Fibroblast of skin of left quadriceps (primary cell): ENCODE measurements around the gene CD4.
"Not testable (repeated sequence)": the region's sequence is repeated elsewhere in the genome, so short reads cannot be mapped to it uniquely, and the experiment has no call there.

ENCODE experiments used
- DNase-seq, 2 experiments: peaks; one replicate each; pipeline ENCODE4 v3.0.0-alpha.2; 2013; ENCODE audit warnings: low read depth in 2 of 2

The CD4 gene

GRCh38 chr12:6788972-6789924, at the start of gene CD4:
CD4 (plus strand) TSS chr12:6789528; CDS start chr12:6800139, 10,611 bp downstream.
- no peak for DNase-seq

- DNase-seq, result not testable (repeated sequence)
Observed at GRCh38 chr12:6742080-6742479, 47.2 kb upstream of the CD4 start.

GRCh38 chr12:6742834-6743233, 46.5 kb upstream of the CD4 start:
- no peak for DNase-seq

GRCh38 chr12:6743300-6743699, 46.0 kb upstream of the CD4 start:
- DNase-seq, result not testable (repeated sequence)

GRCh38 chr12:6745741-6746525, 43.4 kb upstream of the CD4 start:
- DNase-seq, result no peak

GRCh38 chr12:6747216-6747615, 42.1 kb upstream of the CD4 start:
- DNase-seq, result no peak

- no peak for DNase-seq
Observed at GRCh38 chr12:6748761-6749160, 40.6 kb upstream of the CD4 start.

- DNase-seq, result no peak
Observed at GRCh38 chr12:6750506-6750905, 38.8 kb upstream of the CD4 start.

- DNase-seq, result no peak
Observed at GRCh38 chr12:6751767-6752166, 37.6 kb upstream of the CD4 start.

GRCh38 chr12:6752167-6752920, 37.0 kb upstream of the CD4 start:
- DNase-seq, result peak; percentile 26 to 32

- peak; percentile 99 for DNase-seq
Observed at GRCh38 chr12:6752921-6753771, 36.2 kb upstream of the CD4 start, which contains the start of gene MLF2. MLF2 (minus strand) TSS chr12:6753141; CDS start chr12:6752334, 807 bp downstream.

- DNase-seq, result no peak
Observed at GRCh38 chr12:6753772-6754356, 35.5 kb upstream of the CD4 start.

GRCh38 chr12:6754411-6754810, 34.9 kb upstream of the CD4 start:
- DNase-seq, result no peak

- DNase-seq, result no peak
Observed at GRCh38 chr12:6757028-6757690, 32.2 kb upstream of the CD4 start.

- DNase-seq, result no peak
Observed at GRCh38 chr12:6758506-6759095, 30.7 kb upstream of the CD4 start.

- DNase-seq, result no peak
Observed at GRCh38 chr12:6759741-6760140, 29.6 kb upstream of the CD4 start.

- no peak for DNase-seq
Observed at GRCh38 chr12:6763380-6763779, 25.9 kb upstream of the CD4 start.

- peak; percentile 100 for DNase-seq
Observed at GRCh38 chr12:6764011-6764828, 25.1 kb upstream of the CD4 start.
